Nephron progenitor cell (in vitro differentiated cells): ENCODE results near the gene CSAD.

Source experiments
- DNase-seq: peaks from one replicate; pipeline ENCODE4 v3.0.0; 2021
- H3K27ac Mint-ChIP-seq: 2 replicates; pipeline ENCODE4 v1.8.0; 2021; ENCODE audit warnings: mild to moderate bottlenecking, moderate library complexity, mixed read lengths
- H3K27me3 Mint-ChIP-seq: 2 replicates; pipeline ENCODE4 v1.8.0; 2021; ENCODE audit warnings: mild to moderate bottlenecking, low read depth, mixed read lengths; ENCODE audit not compliant: poor library complexity
- H3K36me3 Mint-ChIP-seq: 2 replicates; pipeline ENCODE4 v1.8.0; 2021; ENCODE audit warnings: low read depth, mixed read lengths
- H3K4me1 Mint-ChIP-seq: 2 replicates; pipeline ENCODE4 v1.8.0; 2021; ENCODE audit warnings: mixed read lengths
- H3K4me3 Mint-ChIP-seq: 2 replicates; pipeline ENCODE4 v1.8.0; 2021; ENCODE audit warnings: mild to moderate bottlenecking, moderate library complexity, mixed read lengths
- H3K9me3 Mint-ChIP-seq: 2 replicates; pipeline ENCODE4 v1.8.0; 2021; ENCODE audit warnings: mild to moderate bottlenecking, moderate library complexity, mixed read lengths
- TF ChIP-seq, protein P1 (sequence below): fragments of 200-600 bp; sonication (generic); IDR thresholded peaks from 2 replicates; pipeline ENCODE4 v1.5.0; 2021; ENCODE audit warnings: antibody characterized with exemption

CSAD gene

DNA sequence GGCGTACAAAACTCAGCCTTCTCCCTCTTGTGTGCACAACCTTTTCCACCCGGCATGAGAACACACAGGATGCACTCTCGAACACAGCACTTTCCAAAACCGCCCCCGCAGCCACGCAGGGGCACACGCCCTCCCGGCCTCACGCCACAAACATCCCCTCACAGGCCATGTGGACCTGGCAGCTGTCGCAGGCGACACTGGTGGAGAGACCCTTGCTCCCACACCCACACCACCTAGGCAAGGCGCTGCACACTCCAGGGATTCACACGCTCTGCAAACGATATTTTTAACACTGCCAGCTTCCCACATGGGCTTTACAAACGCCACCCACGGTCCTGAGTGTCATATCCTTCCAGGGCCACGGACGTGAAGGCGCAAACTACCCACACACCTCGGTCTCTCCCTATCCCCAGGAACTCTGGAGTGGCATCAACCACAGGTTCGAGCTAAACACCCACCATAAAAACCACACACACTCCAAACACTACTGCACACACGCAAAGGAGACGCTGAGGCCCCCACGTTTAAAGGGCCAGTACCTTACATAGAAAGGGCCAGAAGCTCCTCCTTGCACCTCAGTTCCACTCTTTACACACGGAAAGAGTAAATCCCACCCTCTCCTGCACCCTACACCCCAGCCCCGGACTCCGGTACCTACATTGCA, 38.7 kb upstream of the CSAD start:
- peak overlapping the region; percentile 95 for H3K4me3 Mint-ChIP-seq
- H3K9me3 Mint-ChIP-seq = no peaks in the 10 kb centered on the region
- TF ChIP-seq, protein P1, sequence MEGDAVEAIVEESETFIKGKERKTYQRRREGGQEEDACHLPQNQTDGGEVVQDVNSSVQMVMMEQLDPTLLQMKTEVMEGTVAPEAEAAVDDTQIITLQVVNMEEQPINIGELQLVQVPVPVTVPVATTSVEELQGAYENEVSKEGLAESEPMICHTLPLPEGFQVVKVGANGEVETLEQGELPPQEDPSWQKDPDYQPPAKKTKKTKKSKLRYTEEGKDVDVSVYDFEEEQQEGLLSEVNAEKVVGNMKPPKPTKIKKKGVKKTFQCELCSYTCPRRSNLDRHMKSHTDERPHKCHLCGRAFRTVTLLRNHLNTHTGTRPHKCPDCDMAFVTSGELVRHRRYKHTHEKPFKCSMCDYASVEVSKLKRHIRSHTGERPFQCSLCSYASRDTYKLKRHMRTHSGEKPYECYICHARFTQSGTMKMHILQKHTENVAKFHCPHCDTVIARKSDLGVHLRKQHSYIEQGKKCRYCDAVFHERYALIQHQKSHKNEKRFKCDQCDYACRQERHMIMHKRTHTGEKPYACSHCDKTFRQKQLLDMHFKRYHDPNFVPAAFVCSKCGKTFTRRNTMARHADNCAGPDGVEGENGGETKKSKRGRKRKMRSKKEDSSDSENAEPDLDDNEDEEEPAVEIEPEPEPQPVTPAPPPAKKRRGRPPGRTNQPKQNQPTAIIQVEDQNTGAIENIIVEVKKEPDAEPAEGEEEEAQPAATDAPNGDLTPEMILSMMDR = no peak
- peak overlapping the region; percentile 43 for H3K27ac Mint-ChIP-seq
- H3K4me1 Mint-ChIP-seq = peaks cover 79% of the 10 kb centered on the region
- no peak for DNase-seq
- peaks cover 3% of the 10 kb centered on the region for H3K36me3 Mint-ChIP-seq
- no peaks in the 10 kb centered on the region for H3K27me3 Mint-ChIP-seq

DNA sequence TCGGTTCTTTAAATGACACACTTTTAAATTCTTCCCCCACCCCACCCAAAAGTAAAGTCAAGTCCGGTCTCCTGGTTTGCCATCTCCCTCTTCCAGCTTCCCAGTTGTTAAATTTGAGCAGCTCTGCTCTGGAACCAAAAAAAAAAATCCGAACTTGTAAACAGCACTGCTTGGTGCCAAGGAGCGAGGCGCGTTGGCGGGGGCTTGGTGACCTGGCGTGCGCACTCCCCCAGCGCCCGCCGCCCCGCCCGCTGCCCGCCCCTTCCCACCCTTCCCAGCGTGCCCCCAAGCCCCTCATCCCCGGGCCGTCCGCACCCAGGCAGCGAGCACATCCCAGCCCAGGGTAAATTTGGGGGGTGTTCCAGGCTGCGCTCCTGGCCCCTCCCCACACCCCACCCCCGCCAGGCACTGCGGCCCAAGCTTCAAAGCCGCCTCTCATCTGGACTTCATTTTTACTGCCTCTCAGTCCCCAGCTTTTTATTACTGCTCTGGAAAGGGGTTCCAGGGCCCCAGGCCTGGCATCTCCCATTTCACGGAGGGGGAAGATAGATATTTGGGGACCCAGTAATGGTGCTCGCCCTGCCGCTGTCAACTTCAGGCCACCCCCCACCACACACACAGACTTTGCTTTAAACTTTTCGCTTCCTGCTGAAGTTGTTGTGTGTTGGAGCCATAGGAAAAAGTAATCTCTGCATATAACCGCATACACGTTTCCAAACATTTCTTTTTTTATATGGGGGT, 38.0 kb upstream of the CSAD start:
- Mint-ChIP-seq H3K4me1 (peaks cover 74% of the 10 kb centered on the region), H3K4me3 (peak overlapping the region; percentile 95), H3K27ac (no peak overlapping the region), H3K36me3 (peaks cover 5% of the 10 kb centered on the region), H3K9me3 (no peaks in the 10 kb centered on the region), H3K27me3 (no peaks in the 10 kb centered on the region)
- DNase-seq = no peak
- TF ChIP-seq, protein P1 = no peak

DNA sequence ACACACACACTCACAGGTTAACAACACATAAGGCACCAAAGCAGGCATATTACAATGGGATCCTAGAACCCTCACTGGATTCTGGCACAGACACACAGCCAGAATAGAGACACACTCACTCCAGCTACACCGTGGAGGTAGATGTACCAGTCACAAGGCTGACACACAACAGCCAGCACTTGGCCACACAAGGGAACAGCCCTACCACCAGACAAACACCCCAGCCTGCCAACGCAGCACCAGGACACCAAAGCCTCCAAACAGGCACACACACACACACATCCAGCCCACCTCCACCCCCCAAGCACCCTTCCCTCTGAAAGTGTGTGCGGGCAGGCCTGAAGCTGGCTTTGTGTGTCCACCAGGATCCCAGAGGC, 37.2 kb upstream of the CSAD start:
- Mint-ChIP-seq H3K27me3 (no peaks in the 10 kb centered on the region), H3K4me1 (peaks cover 71% of the 10 kb centered on the region), H3K9me3 (no peaks in the 10 kb centered on the region), H3K27ac (peak overlapping the region; percentile 91), H3K36me3 (peaks cover 5% of the 10 kb centered on the region), H3K4me3 (peak overlapping the region; percentile 77)
- TF ChIP-seq, protein P1 = no peak
- no peak for DNase-seq

DNA sequence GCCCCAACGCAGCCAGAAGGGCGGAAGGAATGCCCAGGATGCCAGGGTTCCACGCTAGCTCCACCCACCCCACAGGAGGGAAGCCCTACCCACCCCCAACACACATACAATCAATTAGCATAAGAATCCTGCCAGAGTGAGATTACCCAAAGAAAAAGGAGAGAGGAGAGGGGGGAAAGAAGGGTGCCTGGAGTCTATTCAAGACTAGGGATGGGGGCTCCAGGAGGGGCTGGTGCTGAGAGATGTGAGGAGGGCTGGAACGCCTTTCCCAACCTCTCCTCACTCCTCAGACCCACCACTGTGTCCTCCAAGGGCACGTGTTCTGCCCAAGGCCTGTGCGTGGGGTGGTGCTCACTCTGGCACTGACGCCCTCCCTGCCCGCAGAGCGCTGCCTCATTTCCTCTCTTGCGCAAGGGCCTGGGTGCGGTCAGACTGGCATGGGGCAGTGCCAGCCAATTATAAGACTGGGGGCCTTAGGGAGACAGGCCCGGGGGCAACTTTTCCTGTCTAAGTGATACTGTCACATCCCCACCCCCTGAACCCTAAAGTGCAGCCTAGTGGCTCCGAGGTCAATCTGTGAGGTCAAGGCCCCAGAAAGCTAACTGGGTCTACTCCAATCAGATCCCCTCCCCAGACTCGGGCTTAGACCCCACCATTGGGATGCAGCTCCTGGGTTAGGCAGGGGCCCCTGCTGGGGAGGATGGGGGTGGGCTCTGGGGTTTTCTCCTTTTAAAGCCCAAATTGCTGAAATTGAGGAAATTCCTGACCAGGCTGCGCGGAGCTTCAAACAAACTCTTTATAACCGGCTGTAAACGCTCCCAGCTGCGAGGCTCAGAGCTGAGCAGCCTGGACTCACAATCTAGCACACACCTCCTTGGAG, 36.6 kb upstream of the CSAD start:
- peak overlapping the region; percentile 91 for H3K27ac Mint-ChIP-seq
- peak overlapping the region; percentile 77 for H3K4me3 Mint-ChIP-seq
- peaks cover 8% of the 10 kb centered on the region for H3K36me3 Mint-ChIP-seq
- no peaks in the 10 kb centered on the region for H3K27me3 Mint-ChIP-seq
- H3K9me3 Mint-ChIP-seq = no peaks in the 10 kb centered on the region
- H3K4me1 Mint-ChIP-seq = peaks cover 65% of the 10 kb centered on the region
- TF ChIP-seq, protein P1 = no peak
- no peak for DNase-seq

DNA sequence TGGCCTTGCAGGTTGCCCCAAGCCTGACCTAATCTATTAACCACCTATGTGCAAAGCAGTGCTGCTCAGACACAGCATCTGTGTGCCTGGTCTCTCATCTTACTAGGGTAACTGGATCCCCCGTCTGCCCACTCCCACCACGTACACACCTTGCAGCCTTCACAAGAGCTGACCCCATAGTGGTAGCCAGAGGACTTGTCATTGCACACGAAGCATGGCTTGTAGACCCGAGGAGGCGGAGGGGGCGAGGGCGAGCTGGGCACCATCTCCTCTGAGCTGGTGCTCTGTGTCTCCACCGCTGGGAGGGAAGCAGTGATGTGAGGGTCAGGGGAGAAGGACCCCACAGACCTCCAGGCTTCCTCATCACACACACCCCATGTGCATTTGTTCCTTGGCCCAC, 34.8 kb upstream of the CSAD start:
- Mint-ChIP-seq H3K4me3 (no peak overlapping the region), H3K9me3 (no peaks in the 10 kb centered on the region), H3K27ac (peak overlapping the region; percentile 62)

More for the DNA sequence above, 34.8 kb upstream of the CSAD start:
- Mint-ChIP-seq H3K36me3 (peaks cover 13% of the 10 kb centered on the region), H3K4me1 (peaks cover 59% of the 10 kb centered on the region), H3K27me3 (no peaks in the 10 kb centered on the region)
- TF ChIP-seq, protein P1 = no peak
- DNase-seq = no peak
